SK-N-DZ (cell line): ENCODE measurements around the gene CPN2.
A peak's percentile ranks its signal among the peaks of the same experiment; 100 is the strongest.

Experiments used
- DNase-seq: peaks from one replicate; pipeline ENCODE4 v3.0.0-alpha.2; 2015; ENCODE audit warnings: low spot score

Gene CPN2

GRCh38 chr3:194314388-194315068, 36.6 kb downstream of the CPN2 start:
- no peak for DNase-seq

DNA sequence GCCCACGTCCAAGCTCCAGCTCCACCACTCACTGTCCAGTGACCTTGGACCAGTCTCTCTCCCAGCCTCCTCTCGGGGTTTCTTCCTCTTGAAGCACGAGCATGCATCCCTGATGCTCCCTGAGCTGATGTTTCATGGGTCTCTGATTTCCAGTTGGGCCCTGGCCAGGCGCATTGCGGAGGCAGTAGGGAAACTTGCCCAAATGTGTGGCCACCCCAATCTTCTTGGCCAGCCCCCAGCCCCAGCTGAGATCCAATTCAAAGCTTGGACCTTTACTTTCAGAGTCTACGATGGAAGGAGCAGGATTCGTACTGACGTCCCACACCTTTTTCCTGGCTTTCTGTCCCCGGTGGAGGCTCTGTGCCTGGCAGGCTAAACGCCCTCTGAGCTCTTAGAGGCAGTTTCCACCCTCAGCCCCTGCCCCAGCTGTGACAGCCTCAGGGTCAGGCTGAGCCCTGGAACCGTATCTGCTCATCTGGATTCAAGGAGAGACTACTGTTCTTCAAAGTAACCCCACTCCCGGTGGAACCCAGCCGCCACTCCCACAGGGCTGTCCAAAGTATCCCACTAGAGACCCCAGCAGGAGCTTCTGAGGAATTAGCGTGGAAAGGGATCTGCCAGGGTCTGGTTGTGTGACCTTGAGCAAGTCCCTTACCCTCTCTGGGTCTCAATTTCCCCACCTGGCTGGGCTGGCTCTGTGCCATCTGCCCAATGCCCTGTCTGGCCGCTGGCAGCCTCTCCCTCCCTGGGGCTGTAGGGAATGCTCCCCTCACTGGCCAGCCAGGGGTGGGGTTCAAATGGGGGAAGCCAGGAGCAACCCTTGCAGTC, 37.4 kb downstream of the CPN2 start:
- DNase-seq, result no peak

- peak; percentile 65 for DNase-seq
These were observed 38.3 kb downstream of the CPN2 start for GRCh38 chr3:194312743-194313281.

- no peak for DNase-seq
These were observed 38.9 kb downstream of the CPN2 start for GRCh38 chr3:194312186-194312742.

DNA sequence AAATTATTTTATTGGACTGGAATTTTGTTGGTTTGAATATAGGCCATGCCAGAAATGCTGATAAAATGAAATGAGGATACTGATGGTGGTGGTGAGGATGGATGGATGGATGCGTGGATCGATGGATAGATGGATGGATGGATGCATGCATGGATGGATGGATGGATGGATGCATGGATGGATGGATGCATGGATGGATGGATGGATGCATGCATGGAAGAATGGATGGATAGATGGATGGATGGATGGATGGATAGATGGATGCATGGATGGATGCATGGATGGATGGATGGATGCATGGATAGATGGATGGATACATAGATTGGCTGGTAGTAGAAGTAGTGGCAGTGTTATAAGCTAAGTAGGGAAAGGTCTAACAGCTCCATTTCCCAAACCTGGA, 40.1 kb downstream of the CPN2 start:
- DNase-seq, result no peak

GRCh38 chr3:194310060-194310835, 40.9 kb downstream of the CPN2 start:
- no peak for DNase-seq

GRCh38 chr3:194308601-194309449, 42.3 kb downstream of the CPN2 start:
- no peak for DNase-seq

DNA sequence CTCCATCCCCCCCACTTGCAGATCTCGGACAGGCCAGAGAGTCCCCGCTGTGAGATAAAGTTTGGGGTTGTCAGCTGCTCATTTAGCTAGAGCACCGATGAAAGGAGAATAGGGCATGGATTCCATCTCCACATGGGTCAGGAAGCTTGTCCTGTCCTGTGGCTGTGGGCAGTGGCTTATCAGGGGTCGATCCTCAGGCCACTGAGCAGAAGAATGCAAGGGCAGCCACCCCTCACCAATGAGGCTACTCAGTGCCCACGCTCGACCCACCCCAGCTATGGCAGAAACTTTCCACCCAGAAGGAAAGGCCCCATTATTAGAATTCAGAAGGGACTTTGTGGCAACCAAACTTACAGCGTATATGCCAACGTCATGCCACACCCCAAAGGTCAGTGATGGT, 43.3 kb downstream of the CPN2 start:
- no peak for DNase-seq

DNA sequence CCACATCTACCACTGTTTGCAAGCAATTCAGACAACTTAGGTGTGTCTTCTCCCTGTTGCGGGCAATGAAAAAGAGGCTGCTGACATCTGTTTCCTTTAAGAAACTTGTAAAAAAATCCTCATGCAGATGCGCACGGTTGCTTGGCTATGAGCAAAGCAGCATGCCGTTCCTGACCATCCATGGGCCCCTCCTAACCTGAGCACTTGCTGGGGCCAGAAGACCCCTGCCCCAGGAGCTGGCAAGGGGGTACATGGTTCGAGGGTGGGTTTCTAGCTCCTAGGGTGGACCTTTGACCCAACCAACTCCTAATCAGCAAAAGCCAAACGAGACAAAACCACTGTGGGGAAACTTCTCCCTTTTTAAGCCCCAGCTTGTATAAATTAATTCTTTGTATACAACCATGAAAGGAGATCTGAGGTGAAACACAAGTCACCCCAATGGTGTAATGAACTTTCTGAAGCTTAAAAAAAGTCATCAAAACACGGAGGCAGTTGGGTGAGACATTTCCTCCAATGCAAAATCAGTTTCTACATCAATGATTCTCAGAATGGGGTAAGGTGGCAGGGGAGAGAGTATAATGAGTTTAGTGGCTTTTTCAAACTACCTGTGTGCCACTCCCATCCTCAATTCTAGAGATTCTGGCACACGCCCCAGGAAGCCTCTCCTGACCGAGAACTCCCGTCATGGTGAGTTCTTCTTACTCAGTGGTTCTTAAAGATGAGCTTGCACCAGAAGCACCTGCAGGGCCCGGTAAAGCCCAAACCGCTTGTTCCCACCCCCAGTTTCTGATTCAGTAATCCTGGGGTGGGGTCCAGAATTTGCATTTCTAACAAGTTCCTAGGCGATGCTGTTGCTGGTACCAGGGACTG, 44.1 kb downstream of the CPN2 start:
- DNase-seq, result no peak

DNA sequence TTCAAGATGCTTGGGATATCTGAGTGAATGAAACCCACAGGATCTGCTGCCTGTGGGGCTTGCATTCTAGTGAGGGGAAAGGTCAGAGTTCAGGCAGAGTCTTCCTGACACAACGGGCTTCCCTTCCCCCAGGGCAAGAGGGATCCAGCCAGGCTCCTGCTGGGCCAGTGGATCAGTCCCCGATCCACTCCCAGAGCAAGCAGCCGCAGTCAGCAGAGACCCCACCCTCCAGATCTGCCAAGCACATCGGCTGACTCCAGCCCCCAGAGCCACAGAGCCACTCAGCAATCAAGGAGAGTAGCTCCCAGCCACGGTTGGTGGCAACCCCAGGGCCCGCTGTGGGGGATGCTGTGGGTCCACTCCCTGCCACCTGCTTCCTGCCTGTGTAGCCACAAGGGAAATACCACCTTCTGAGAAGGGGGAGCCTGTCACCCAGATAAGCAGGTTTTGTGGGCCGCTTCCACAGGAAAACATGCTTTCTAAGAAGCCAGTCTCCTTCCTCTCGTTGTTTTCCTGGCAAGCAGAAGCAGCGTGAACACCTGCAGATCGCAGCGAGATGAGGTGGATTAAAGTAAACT, 44.9 kb downstream of the CPN2 start:
- no peak for DNase-seq

DNA sequence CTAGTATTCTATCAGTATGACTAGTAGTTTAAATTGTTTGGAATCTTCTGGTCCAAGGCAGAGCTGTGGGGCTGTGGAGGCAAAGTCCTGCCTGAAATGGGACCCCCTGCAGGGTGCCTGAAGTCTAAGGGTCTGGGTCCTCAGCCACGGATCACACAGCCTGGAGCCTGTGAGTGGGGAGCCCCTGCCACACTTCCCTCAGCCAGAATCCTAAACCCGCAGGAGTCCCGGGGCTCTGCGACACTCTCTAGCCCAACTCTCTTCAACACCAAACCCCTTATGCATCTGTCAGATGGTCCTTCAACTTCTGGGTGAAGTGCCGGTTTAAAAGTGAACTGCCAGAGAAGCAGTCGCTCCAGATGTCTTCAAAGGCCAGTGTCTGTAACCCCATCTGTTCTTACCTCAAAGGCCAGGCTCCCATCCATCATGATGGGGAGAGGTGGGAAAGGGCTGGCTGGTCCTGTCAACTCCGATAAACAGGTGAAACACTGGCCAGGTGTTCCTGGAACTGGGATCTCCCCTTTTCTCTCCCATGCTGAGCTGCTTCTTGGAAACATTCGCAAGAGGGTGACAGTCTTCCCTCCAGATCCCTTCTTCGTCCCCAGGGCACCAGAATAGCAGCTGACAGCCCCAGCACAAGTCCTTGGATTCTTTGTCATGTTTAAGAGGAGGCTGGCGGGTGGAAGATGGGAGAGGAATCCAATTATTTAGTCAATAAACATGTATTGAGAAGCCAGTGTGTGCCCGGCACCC, 45.6 kb downstream of the CPN2 start:
- no peak for DNase-seq

GRCh38 chr3:194304186-194304917, 46.8 kb downstream of the CPN2 start:
- DNase-seq, result no peak

GRCh38 chr3:194303749-194304148, 47.4 kb downstream of the CPN2 start:
- no peak for DNase-seq

GRCh38 chr3:194301730-194302129, 49.4 kb downstream of the CPN2 start:
- DNase-seq, result peak; percentile 86

DNA sequence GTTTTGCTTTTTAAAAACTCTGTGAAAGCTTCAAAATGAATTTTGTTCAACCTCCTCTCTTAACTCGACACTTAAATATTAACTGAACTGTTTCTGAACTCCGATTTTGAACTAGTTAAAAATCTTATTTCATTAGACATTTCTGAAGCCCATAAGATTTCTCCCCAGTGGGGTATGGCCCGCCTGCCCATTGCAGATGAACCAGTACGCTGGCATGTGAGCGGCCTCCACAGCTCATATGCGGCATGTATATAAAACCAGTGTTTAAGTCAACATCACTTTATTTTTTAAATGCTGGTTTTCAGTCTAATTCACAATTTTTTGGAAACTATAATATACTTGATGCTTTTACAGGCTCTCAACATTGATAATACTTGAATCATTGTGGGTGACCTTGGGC, 50.2 kb downstream of the CPN2 start:
- no peak for DNase-seq

GRCh38 chr3:194300382-194300758, 50.8 kb downstream of the CPN2 start:
- DNase-seq, result peak; percentile 93

- DNase-seq, result no peak
These were observed 52.5 kb downstream of the CPN2 start for GRCh38 chr3:194298331-194299227.
